WI38 (cell line): ENCODE results near the gene CDC42BPA.
"Not testable (repeated sequence)": the region's sequence is repeated elsewhere in the genome, so short reads cannot be mapped to it uniquely, and the experiment has no call there.

Experiments used
- H3K4me3 ChIP-seq: 2 replicates; pipeline ENCODE4 v1.5.1; 2011; ENCODE audit warnings: low read depth, mild to moderate bottlenecking, control low read depth, low read length
- CTCF ChIP-seq: IDR thresholded peaks from 2 replicates; pipeline ENCODE4 v1.5.1; 2012; ENCODE audit warnings: low read depth, mild to moderate bottlenecking, control low read depth, low read length

The CDC42BPA gene

GRCh38 chr1:227152525-227152924 is 165.8 kb downstream of the CDC42BPA start:
- H3K4me3 ChIP-seq: no peak overlapping the region

GRCh38 chr1:227140376-227140775 is 177.9 kb downstream of the CDC42BPA start:
- H3K4me3 ChIP-seq: no peak overlapping the region
- no peak for TF ChIP-seq CTCF

More at GRCh38 chr1:227152525-227152924, 165.8 kb downstream of the CDC42BPA start:
- no peak for TF ChIP-seq CTCF

GRCh38 chr1:227136210-227136820 is 182.0 kb downstream of the CDC42BPA start:
- no peak overlapping the region for H3K4me3 ChIP-seq
- no peak for TF ChIP-seq CTCF

GRCh38 chr1:227134686-227135314 is 183.5 kb downstream of the CDC42BPA start:
- no peak overlapping the region for H3K4me3 ChIP-seq
- no peak for TF ChIP-seq CTCF

GRCh38 chr1:227132695-227133094 is 185.6 kb downstream of the CDC42BPA start:
- H3K4me3 ChIP-seq: not testable (repeated sequence)

GRCh38 chr1:227131193-227131592 is 187.1 kb downstream of the CDC42BPA start:
- no peak for TF ChIP-seq CTCF
- no peak overlapping the region for H3K4me3 ChIP-seq

GRCh38 chr1:227127891-227128290 is 190.4 kb downstream of the CDC42BPA start:
- TF ChIP-seq CTCF: no peak

GRCh38 chr1:227125929-227126545 is 192.3 kb downstream of the CDC42BPA start:
- no peak for TF ChIP-seq CTCF
- H3K4me3 ChIP-seq: no peak overlapping the region

More at GRCh38 chr1:227127891-227128290, 190.4 kb downstream of the CDC42BPA start:
- no peak overlapping the region for H3K4me3 ChIP-seq
